ENCODE results near the gene KCNN3.

KCNN3 gene

DNA sequence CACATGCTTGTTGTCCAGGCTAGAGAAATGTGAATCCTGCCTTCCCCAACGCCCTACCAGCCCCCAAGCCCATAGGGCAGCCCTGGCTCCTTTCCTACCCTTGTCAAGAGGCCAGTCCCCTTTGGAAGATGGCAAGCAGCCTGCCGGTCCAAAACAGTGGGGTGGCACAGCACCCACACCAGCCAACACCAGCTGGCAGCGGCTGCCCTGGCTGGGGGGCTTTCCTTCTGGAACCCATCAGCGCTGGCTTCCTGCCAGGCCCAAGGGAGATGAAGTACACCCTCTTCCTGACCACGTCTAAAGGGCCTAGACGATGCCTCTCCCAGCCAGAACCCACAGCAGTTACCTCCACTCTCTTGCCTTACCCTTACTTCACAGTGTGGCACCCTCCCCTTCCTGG lies 24.2 kb downstream of the KCNN3 start:
- no peak for DNase-seq (ENCODE audit: low read depth)

GRCh38 chr1:154845174-154845573 lies 24.9 kb downstream of the KCNN3 start:
- DNase-seq (ENCODE audit: low read depth), result no peak
- H3K4me3 ChIP-seq (ENCODE audit: low read depth, low read length), result no peak overlapping the region

More for the DNA sequence above, 24.2 kb downstream of the KCNN3 start:
- no peak overlapping the region for H3K4me3 ChIP-seq (ENCODE audit: low read depth, low read length)

DNA sequence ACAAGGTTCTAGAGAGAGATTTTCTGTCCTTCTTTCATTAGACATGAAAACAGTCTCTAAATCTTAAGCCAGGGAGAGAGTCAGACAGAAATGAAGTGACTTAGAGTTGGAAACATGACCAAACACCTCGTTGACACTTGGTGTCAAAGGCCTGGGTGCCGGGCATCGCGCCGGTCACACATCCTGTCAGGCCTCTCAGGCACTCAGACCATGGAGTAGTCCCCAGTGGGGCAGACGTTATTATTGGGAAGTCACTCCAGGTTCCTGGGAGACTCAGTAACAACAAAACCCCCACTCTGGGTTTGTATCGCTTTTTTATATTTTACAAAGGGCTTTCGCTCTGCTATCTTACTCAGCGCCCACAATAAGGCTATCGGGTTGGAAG lies 25.8 kb downstream of the KCNN3 start:
- no peak overlapping the region for H3K4me3 ChIP-seq (ENCODE audit: low read depth, low read length)
- no peak for DNase-seq (ENCODE audit: low read depth)

DNA sequence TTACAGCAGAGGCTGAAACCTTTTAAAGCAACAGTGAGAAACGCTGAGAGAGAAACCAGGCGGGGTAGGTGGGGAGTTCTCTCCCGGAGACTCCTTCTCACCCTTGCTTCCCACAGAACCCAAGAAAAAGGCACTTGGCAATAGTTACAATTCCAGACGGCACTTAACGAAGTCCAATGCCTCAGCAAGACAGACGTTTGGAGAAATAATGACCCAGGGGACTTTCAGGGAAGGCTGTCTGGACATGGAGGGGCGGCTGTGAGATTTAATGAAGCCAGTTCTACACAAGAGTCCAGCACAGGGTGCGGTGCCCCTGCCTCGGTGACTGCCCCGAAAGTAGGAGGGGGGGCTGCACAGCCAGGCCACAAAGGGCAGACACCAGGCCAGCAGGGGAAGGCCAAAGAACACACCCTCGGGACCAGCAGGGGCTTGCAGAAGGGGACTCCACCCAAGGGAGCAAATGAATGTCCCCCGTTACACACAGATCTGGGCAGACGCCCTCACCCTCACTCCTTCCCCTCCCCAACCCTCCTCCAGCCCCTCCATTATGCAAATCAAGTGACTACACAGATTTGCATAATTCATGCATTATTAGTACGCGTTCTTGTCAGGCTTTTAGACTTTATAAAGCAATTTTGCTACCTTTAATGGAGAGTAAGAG lies 26.3 kb downstream of the KCNN3 start:
- DNase-seq (ENCODE audit: low read depth), result no peak
- no peak overlapping the region for H3K4me3 ChIP-seq (ENCODE audit: low read depth, low read length)

GRCh38 chr1:154842635-154843034 lies 27.4 kb downstream of the KCNN3 start:
- H3K4me3 ChIP-seq (ENCODE audit: low read depth, low read length), result no peak overlapping the region
- DNase-seq (ENCODE audit: low read depth), result no peak

DNA sequence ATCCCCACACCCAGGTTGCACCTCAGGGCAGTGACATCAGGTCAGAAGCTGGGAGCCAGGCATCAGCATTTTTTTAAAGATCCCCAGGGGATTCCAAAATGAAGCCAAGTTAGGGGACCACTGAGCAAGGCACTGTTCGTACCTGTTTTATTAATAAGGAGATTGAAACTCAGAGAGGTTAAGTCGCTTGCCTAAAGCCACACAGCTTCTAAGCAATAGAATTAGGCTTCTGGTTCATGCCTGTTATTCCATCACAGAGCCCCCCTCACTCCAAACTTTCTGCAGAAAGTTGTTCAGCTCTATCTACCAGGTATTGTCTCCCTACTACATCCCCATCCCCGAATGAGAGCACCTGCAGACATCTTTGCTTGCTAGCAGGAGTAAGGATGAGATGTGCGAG lies 28.7 kb downstream of the KCNN3 start:
- DNase-seq (ENCODE audit: low read depth), result no peak
- H3K4me3 ChIP-seq (ENCODE audit: low read depth, low read length), result no peak overlapping the region

GRCh38 chr1:154840269-154841176 lies 29.6 kb downstream of the KCNN3 start:
- DNase-seq (ENCODE audit: low read depth), result no peak

DNA sequence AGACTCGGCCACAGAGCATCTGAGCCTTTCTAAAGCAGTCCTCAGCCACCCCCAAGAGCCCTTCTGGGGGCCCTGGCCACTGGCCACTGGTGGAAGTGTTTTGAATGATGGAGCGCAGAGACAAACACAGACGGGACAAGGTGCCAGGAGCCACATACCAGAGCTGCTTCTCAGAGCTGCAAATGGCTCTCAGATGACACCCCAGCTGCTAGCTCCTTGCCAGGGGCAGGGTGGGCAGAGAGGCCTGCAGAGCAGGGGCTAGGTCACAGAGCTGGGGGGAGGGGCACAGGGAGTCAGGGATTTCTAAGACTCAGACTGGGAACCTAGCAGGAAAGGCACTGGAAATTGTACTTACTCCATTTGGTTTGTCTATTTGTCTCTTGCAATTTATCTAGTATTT lies 30.4 kb downstream of the KCNN3 start:
- DNase-seq (ENCODE audit: low read depth), result no peak
- H3K4me3 ChIP-seq (ENCODE audit: low read depth, low read length), result no peak overlapping the region

More at GRCh38 chr1:154840269-154841176, 29.6 kb downstream of the KCNN3 start:
- H3K4me3 ChIP-seq (ENCODE audit: low read depth, low read length), result no peak overlapping the region

GRCh38 chr1:154838988-154839387 lies 31.1 kb downstream of the KCNN3 start:
- DNase-seq (ENCODE audit: low read depth), result no peak

DNA sequence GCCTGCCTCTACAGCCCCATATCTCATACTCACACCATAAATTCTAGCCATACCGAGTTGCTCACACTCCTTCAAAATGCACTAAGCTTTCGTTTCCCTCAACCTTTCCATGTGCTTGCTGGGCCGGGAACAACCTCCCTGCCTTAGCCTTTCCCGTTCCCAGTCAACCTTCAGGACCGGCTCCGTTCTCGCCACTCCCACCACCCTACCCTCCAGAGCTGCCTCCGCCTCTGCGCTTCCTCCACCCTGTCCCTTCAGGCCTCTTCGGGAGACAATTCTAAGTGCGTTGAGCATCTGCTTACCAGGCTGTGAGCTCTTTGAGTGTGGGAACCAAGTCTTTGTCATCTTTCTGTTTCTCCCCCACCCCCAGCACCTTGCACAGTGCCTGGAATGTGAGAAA lies 31.6 kb downstream of the KCNN3 start:
- no peak for DNase-seq (ENCODE audit: low read depth)
- H3K4me3 ChIP-seq (ENCODE audit: low read depth, low read length), result no peak overlapping the region

More at GRCh38 chr1:154838988-154839387, 31.1 kb downstream of the KCNN3 start:
- H3K4me3 ChIP-seq (ENCODE audit: low read depth, low read length), result no peak overlapping the region

- DNase-seq (ENCODE audit: low read depth), result peak; percentile 47
- no peak overlapping the region for H3K4me3 ChIP-seq (ENCODE audit: low read depth, low read length)
Measured at GRCh38 chr1:154837672-154838171, 32.4 kb downstream of the KCNN3 start.

DNA sequence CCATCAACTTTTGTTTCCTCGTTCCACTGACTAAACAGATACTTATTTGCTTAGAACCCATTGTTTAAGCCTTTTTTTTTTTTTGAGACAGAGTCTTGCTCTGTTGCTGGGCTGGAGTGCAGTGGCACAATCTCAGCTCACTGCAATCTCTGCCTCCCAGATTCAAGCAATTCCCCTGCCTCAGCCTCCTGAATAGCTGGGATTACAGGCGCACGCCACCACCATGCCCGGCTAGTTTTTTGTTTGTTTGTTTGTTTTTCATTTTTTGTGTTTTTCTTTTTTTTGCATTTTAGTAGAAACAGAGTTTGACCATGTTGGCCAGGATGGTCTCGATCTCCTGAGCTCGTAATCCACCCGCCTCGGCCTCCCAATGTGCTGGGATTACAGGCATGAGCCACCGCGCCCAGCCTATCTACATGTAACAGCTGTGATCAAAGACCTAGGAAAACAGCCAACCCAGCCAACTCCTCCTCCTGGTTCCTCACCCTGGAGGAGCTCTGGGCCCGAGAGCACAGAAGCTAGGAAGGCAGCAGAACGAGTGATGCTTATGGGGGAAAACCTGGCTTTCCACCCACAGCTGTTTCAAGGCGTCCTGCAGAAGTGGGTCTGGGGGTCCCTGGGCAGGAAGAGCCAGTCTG lies 32.9 kb downstream of the KCNN3 start:
- no peak for DNase-seq (ENCODE audit: low read depth)
- H3K4me3 ChIP-seq (ENCODE audit: low read depth, low read length), result no peak overlapping the region

DNA sequence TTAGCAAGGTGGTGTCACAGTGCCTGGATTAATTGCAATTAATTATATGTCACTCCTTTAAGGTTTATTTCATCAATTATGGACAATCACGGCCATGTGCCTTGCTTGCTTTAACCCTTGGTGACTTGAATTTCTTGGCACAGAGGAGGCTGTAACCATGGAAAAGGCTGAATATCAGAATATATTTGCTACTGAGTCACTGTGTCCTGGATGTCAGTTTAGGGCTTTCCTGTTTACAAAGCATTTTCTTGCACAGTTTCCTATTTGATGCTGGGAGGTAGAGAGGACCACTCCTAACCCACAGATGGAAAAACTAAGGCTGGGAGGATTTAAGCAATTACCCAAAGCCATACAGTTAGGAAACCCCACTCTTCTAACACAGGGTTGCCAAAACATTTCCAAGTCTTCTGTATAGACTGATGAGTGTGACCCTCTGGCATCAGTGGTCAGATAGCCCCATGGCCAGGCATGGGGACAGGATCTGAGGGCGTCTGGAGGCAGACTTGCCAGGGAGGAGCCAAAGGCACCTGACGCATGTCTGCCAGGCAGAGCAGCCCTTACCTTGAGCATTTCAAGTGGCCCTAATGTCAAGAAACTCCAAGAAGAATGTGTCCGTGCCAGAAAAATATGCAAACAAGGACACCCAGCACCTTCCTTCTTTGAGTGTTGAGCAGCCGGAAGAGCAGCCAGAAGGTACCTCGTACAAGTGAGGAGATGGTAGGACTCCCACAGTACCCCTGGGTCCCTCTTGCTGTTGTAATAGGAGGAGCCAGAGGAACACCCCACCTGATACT lies 34.4 kb downstream of the KCNN3 start:
- DNase-seq (ENCODE audit: low read depth), result no peak
- no peak overlapping the region for H3K4me3 ChIP-seq (ENCODE audit: low read depth, low read length)

GRCh38 chr1:154833841-154834240 lies 36.2 kb downstream of the KCNN3 start:
- H3K4me3 ChIP-seq (ENCODE audit: low read depth, low read length), result no peak overlapping the region
- DNase-seq (ENCODE audit: low read depth), result no peak

DNA sequence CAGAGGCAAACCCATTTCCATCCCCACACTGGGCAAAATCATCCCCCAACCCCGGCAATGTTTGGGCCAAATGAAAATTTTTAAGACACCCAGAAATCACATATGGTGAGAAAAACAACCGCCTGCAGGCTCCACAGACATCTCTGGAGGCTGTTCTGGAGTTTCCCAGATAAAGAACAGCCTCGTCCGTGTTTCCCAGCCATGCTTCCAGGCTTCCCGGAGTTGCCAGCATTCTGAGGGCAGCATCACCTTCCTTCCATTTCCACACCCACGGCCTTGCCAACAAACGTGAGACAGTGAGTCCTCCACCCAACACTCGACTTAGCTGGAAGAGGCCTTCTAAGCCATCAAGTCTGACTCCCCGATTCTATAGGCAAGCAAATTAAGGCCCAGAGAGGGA lies 36.9 kb downstream of the KCNN3 start:
- no peak overlapping the region for H3K4me3 ChIP-seq (ENCODE audit: low read depth, low read length)
- no peak for DNase-seq (ENCODE audit: low read depth)

- no peak for DNase-seq (ENCODE audit: low read depth)
- no peak overlapping the region for H3K4me3 ChIP-seq (ENCODE audit: low read depth, low read length)
Measured at GRCh38 chr1:154832384-154832783, 37.7 kb downstream of the KCNN3 start.

DNA sequence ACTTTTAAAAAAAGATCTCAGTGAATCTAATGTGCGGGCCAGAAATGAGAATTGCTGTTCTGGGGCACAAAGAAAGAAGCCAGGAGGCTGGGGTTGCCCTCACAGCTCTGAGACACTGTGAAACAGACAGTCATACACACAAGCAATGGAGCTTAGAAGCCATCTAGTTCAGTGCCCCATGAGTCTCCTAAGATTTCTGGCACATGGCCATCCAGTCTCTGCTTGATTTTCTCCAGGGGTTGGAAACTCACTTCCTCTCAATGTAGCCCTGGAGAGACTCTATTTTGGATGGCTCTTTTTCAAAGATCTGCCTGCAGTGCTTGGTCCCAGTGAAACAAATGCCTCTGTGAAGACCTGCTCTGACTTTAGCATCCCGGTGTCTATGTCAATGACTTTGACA lies 38.6 kb downstream of the KCNN3 start:
- H3K4me3 ChIP-seq (ENCODE audit: low read depth, low read length), result no peak overlapping the region
- no peak for DNase-seq (ENCODE audit: low read depth)

GRCh38 chr1:154829062-154829461 lies 41.0 kb downstream of the KCNN3 start:
- no peak for DNase-seq (ENCODE audit: low read depth)
- no peak overlapping the region for H3K4me3 ChIP-seq (ENCODE audit: low read depth, low read length)

DNA sequence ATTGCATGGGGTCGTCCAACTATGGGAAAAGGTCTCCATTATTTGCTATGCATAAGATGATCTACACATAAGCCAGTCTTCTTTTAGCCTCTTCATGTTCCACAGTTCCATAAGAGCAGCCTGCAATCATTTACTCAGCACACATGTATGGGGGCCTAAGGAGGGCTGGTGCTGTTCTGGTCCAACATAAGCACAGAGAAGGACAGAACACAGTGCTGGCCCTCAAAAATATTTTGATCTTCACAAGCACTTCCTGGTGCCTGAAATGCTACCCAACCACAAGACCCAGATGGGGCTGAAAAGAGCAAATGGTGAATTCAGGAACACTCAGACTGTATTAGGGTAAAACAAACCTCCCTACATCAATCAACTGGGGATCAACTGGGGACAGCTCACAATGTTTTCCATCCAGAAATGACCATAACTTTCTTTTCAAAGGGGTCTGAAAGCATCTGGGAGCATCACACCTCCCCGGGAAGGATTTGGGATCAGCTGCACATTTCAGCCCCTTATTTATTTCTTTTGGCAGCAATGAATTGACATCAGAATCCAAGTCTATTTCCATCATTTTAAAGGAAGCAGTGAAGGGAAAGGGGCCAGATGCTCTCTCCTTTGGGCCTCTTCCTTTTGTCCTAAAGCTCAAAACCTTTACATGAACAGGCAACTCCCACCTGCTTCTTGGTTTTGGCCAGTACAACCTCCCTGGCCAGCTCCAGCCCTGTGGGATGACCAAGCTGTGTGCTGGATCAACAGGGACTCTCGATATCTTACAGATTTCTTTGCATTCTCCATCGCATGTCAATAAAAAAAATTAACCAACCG lies 45.7 kb downstream of the KCNN3 start:
- DNase-seq (ENCODE audit: low read depth), result no peak

More for the DNA sequence above, 45.7 kb downstream of the KCNN3 start:
- no peak overlapping the region for H3K4me3 ChIP-seq (ENCODE audit: low read depth, low read length)

Measured in skeletal muscle cell (primary cell).